ENCODE results near the gene MRPL41. TPM values are rescaled to one million over a fixed set of nuclear protein-coding genes. Genes with fewer than 3 reads are reported as not detected.
A peak's percentile ranks its signal among the peaks of the same experiment; 100 is the strongest.

Gene MRPL41
- total RNA-seq, 1 donor from 2014 or later: 10.3 TPM

- no peak for TF ChIP-seq EZH2phosphoT487 (IDR thresholded peaks at IDR 0.05)
- no peak overlapping the region for H2AFZ ChIP-seq (replicated peaks)
- no peak overlapping the region for H3K4me2 ChIP-seq
- H3K27ac ChIP-seq: no peak overlapping the region
- no peak overlapping the region for H3K9ac ChIP-seq
- H4K20me1 ChIP-seq (ENCODE audit: low read depth): peaks cover 28% of the 10 kb centered on the region
- peaks cover 12% of the 10 kb centered on the region for H3K27me3 Mint-ChIP-seq (ENCODE audit: insufficient read depth, low read depth)
- no peaks in the 10 kb centered on the region for H3K9me3 ChIP-seq (ENCODE audit: low read depth)
- no peaks in the 10 kb centered on the region for H3K9me3 Mint-ChIP-seq
- no peaks in the 10 kb centered on the region for H3K36me3 ChIP-seq
- peaks cover 16% of the 10 kb centered on the region for H3K4me1 ChIP-seq
- H3K79me2 ChIP-seq (ENCODE audit: low read depth): peaks cover 34% of the 10 kb centered on the region
- DNase-seq (ENCODE audit: low spot score): no peak
- peaks cover 30% of the 10 kb centered on the region for H3K36me3 Mint-ChIP-seq
- H3K4me3 Mint-ChIP-seq: no peak overlapping the region
- H3K27me3 ChIP-seq: no peaks in the 10 kb centered on the region
- no peak overlapping the region for H3K27ac Mint-ChIP-seq
- H3K4me1 Mint-ChIP-seq: peaks cover 24% of the 10 kb centered on the region
- peaks cover 11% of the 10 kb centered on the region for H3F3A ChIP-seq (ENCODE audit: low read depth)
- no peak overlapping the region for H3K4me3 ChIP-seq
These were observed 23.7 kb downstream of the MRPL41 start for GRCh38 chr9:137575364-137575715.

- Mint-ChIP-seq H3K36me3 (peaks cover 27% of the 10 kb centered on the region), H3K4me1 (peaks cover 24% of the 10 kb centered on the region), H3K4me3 (peak overlapping the region; percentile 43), H3K27ac (no peak overlapping the region), H3K9me3 (no peaks in the 10 kb centered on the region), H3K27me3 (ENCODE audit: insufficient read depth, low read depth) (peaks cover 10% of the 10 kb centered on the region)
- H3K27ac ChIP-seq: no peak overlapping the region
- DNase-seq (ENCODE audit: low spot score): no peak
- H3K9me3 ChIP-seq (ENCODE audit: low read depth): no peaks in the 10 kb centered on the region
- no peak overlapping the region for H3K9ac ChIP-seq
- H3K4me1 ChIP-seq: peaks cover 16% of the 10 kb centered on the region
- H3K4me3 ChIP-seq: no peak overlapping the region
- peaks cover 28% of the 10 kb centered on the region for H4K20me1 ChIP-seq (ENCODE audit: low read depth)
- H3K27me3 ChIP-seq: no peaks in the 10 kb centered on the region
- TF ChIP-seq CTCF (IDR thresholded peaks at IDR 0.05): no peak
- no peak for TF ChIP-seq EZH2phosphoT487 (IDR thresholded peaks at IDR 0.05)
- TF ChIP-seq EZH2 (IDR thresholded peaks at IDR 0.05): no peak
- peaks cover 34% of the 10 kb centered on the region for H3K79me2 ChIP-seq (ENCODE audit: low read depth)
- H3F3A ChIP-seq (ENCODE audit: low read depth): peaks cover 15% of the 10 kb centered on the region
- no peak overlapping the region for H2AFZ ChIP-seq (replicated peaks)
- H3K36me3 ChIP-seq: no peaks in the 10 kb centered on the region
- no peak overlapping the region for H3K4me2 ChIP-seq
These were observed 24.2 kb downstream of the MRPL41 start for GRCh38 chr9:137575716-137576411.

GRCh38 chr9:137578518-137579258 is 27.0 kb downstream of the MRPL41 start, which contains the start of gene DPH7:
Gene DPH7 (minus strand): TSS chr9:137578925. CDS start chr9:137578777, 148 bp downstream.
- Histone ChIP-seq H3K27me3 (no peaks in the 10 kb centered on the region), H2AFZ (replicated peaks) (peak within 1 kb of the TSS; percentile 52), H3K9ac (peak within 1 kb of the TSS; percentile 66), H4K20me1 (ENCODE audit: low read depth) (peaks cover 48% of the 10 kb centered on the region), H3K4me1 (peaks cover 16% of the 10 kb centered on the region), H3K9me3 (ENCODE audit: low read depth) (no peaks in the 10 kb centered on the region), H3K4me3 (peak within 1 kb of the TSS; percentile 71), H3K27ac (peak within 1 kb of the TSS; percentile 36), H3K36me3 (no peaks in the 10 kb centered on the region), H3K4me2 (peak within 1 kb of the TSS; percentile 98), H3K79me2 (ENCODE audit: low read depth) (peaks cover 34% of the 10 kb centered on the region), H3F3A (ENCODE audit: low read depth) (peaks cover 15% of the 10 kb centered on the region)
- Mint-ChIP-seq H3K27me3 (ENCODE audit: insufficient read depth, low read depth) (peaks cover 12% of the 10 kb centered on the region), H3K27ac (no peak within 1 kb of the TSS), H3K4me3 (peak within 1 kb of the TSS; percentile 91), H3K4me1 (peaks cover 24% of the 10 kb centered on the region), H3K9me3 (no peaks in the 10 kb centered on the region), H3K36me3 (peaks cover 29% of the 10 kb centered on the region)
- TF ChIP-seq EZH2phosphoT487 (IDR thresholded peaks at IDR 0.05) (no peak), CTCF (IDR thresholded peaks at IDR 0.05) (peak; percentile 83), EZH2 (IDR thresholded peaks at IDR 0.05) (no peak)
- DNase-seq (ENCODE audit: low spot score): peak; percentile 97

All from neural progenitor cell (in vitro differentiated cells).